NCI-H2029 treated with DMSO at 0.1 percent for 48 hours (cell line): ENCODE data around the gene EXOC7.

ENCODE experiments used
- DNase-seq: peaks from one replicate; lab custom pipeline; 2025; lab: John Stamatoyannopoulos, UW

Gene EXOC7

GRCh38 chr17:76138234-76138895, 34.8 kb upstream of the EXOC7 start:
- DNase-seq: no peak

GRCh38 chr17:76137351-76138233, 34.0 kb upstream of the EXOC7 start:
- no peak for DNase-seq

GRCh38 chr17:76137001-76137350, 33.4 kb upstream of the EXOC7 start:
- DNase-seq: no peak

GRCh38 chr17:76136276-76137000, 32.9 kb upstream of the EXOC7 start:
- DNase-seq: no peak

- DNase-seq: no peak
Measured at GRCh38 chr17:76135810-76136188, 32.2 kb upstream of the EXOC7 start.

- DNase-seq: no peak
Measured at GRCh38 chr17:76134911-76135809, 31.6 kb upstream of the EXOC7 start.

GRCh38 chr17:76132574-76133338, 29.2 kb upstream of the EXOC7 start:
- peak; percentile 29 for DNase-seq

GRCh38 chr17:76131692-76132573, 28.3 kb upstream of the EXOC7 start:
- no peak for DNase-seq

- no peak for DNase-seq
Measured at GRCh38 chr17:76131051-76131691, 27.6 kb upstream of the EXOC7 start.

- no peak for DNase-seq
Measured at GRCh38 chr17:76130473-76130872, 26.9 kb upstream of the EXOC7 start.

GRCh38 chr17:76125922-76126321, 22.3 kb upstream of the EXOC7 start:
- no peak for DNase-seq

GRCh38 chr17:76125391-76125675, 21.7 kb upstream of the EXOC7 start:
- DNase-seq: no peak

- no peak for DNase-seq
Measured at GRCh38 chr17:76124582-76125390, 21.2 kb upstream of the EXOC7 start.

GRCh38 chr17:76123749-76124581, 20.4 kb upstream of the EXOC7 start:
- no peak for DNase-seq

- no peak for DNase-seq
Measured at GRCh38 chr17:76123191-76123499, 19.6 kb upstream of the EXOC7 start.

GRCh38 chr17:76122431-76123190, 19.0 kb upstream of the EXOC7 start:
- DNase-seq: no peak

- no peak for DNase-seq
Measured at GRCh38 chr17:76121932-76122430, 18.4 kb upstream of the EXOC7 start.
